Parathyroid adenoma (tissue), 2 donors: ENCODE measurements around the gene RNF167.
A peak's percentile ranks its signal among the peaks of the same experiment; 100 is the strongest.

Source experiments
- H2AFZ ChIP-seq: fragments of 300-600 bp; sonication (generic); one replicate; pipeline ENCODE4 v1.7.0; 2017; ENCODE audit warnings: antibody characterized with exemption, mild to moderate bottlenecking
- H3K27ac ChIP-seq: fragments of 300-600 bp; sonication (generic); one replicate; pipeline ENCODE4 v1.7.0; 2017
- H3K27me3 ChIP-seq: fragments of 300-600 bp; sonication (generic); one replicate; pipeline ENCODE4 v1.7.0; 2017; ENCODE audit warnings: low read length; ENCODE audit not compliant: control insufficient read depth, insufficient read depth
- H3K36me3 ChIP-seq: fragments of 300-600 bp; sonication (generic); one replicate; pipeline ENCODE4 v1.7.0; 2017; ENCODE audit warnings: low read length; ENCODE audit not compliant: control insufficient read depth, insufficient read depth
- H3K4me1 ChIP-seq: fragments of 300-600 bp; sonication (generic); one replicate; pipeline ENCODE4 v1.7.0; 2017; ENCODE audit warnings: control low read depth
- H3K4me2 ChIP-seq: fragments of 300-600 bp; sonication (generic); one replicate; pipeline ENCODE4 v1.7.0; 2017; ENCODE audit warnings: low read length
- H3K4me3 ChIP-seq: fragments of 300-600 bp; sonication (generic); one replicate; pipeline ENCODE4 v1.7.0; 2017; ENCODE audit warnings: low read depth, low read length
- H3K79me2 ChIP-seq: fragments of 300-600 bp; sonication (generic); one replicate; pipeline ENCODE4 v1.7.0; 2017; ENCODE audit warnings: control low read depth
- H3K9ac ChIP-seq: fragments of 300-600 bp; sonication (generic); one replicate; pipeline ENCODE4 v1.7.0; 2017; ENCODE audit warnings: mild to moderate bottlenecking
- H3K9me3 ChIP-seq: fragments of 300-600 bp; sonication (generic); one replicate; pipeline ENCODE4 v1.7.0; 2017; ENCODE audit warnings: low read length; ENCODE audit not compliant: control insufficient read depth
- TF ChIP-seq, protein P1 (sequence below): fragments of 300-600 bp; sonication (generic); IDR thresholded peaks from one replicate; pipeline ENCODE4 v1.7.0; 2017; ENCODE audit warnings: antibody characterized with exemption, mild to moderate bottlenecking
- donor health status: primary hyperparathyroidism.

RNF167 gene

GRCh38 chr17:4973256-4974114 lies 33.4 kb downstream of the RNF167 start:
- no peaks in the 10 kb centered on the region for H3K79me2 ChIP-seq
- H3K9me3 ChIP-seq, result no peaks in the 10 kb centered on the region
- no peak overlapping the region for H2AFZ ChIP-seq
- H3K27ac ChIP-seq, result no peak overlapping the region
- TF ChIP-seq, protein P1, sequence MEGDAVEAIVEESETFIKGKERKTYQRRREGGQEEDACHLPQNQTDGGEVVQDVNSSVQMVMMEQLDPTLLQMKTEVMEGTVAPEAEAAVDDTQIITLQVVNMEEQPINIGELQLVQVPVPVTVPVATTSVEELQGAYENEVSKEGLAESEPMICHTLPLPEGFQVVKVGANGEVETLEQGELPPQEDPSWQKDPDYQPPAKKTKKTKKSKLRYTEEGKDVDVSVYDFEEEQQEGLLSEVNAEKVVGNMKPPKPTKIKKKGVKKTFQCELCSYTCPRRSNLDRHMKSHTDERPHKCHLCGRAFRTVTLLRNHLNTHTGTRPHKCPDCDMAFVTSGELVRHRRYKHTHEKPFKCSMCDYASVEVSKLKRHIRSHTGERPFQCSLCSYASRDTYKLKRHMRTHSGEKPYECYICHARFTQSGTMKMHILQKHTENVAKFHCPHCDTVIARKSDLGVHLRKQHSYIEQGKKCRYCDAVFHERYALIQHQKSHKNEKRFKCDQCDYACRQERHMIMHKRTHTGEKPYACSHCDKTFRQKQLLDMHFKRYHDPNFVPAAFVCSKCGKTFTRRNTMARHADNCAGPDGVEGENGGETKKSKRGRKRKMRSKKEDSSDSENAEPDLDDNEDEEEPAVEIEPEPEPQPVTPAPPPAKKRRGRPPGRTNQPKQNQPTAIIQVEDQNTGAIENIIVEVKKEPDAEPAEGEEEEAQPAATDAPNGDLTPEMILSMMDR, result no peak
- no peak overlapping the region for H3K4me2 ChIP-seq
- peaks cover 6% of the 10 kb centered on the region for H3K4me1 ChIP-seq
- H3K27me3 ChIP-seq, result no peaks in the 10 kb centered on the region
- no peak overlapping the region for H3K4me3 ChIP-seq
- H3K36me3 ChIP-seq, result no peaks in the 10 kb centered on the region
- H3K9ac ChIP-seq, result no peak overlapping the region

- Histone ChIP-seq H3K27me3 (no peaks in the 10 kb centered on the region), H3K4me1 (no peaks in the 10 kb centered on the region), H3K9me3 (no peaks in the 10 kb centered on the region), H3K27ac (no peak overlapping the region), H2AFZ (no peak overlapping the region), H3K9ac (no peak overlapping the region), H3K36me3 (no peaks in the 10 kb centered on the region), H3K4me2 (no peak overlapping the region), H3K4me3 (no peak overlapping the region), H3K79me2 (peaks cover 4% of the 10 kb centered on the region)
- TF ChIP-seq, protein P1, result no peak
Observed at GRCh38 chr17:4974115-4974670, 34.1 kb downstream of the RNF167 start.

DNA sequence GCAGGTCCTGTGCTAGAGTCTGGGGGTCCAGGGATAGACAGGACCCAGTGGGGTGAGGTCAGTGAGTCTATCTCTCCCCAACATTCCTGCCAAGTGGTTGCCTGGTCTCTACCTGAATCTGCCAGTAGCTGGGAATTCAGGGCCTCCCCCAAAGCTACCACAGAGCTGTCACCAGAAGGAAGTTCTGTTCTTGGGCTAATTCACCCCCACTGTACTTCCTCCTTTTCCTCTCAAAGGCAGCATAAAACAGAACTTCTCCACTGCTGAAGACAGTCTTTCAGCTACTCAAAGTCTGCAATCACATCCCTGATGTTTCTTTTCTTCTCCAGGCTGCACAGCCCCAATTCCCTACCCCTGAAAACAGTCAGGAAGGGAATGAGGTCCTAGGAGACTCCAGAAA lies 38.7 kb downstream of the RNF167 start:
- Histone ChIP-seq H3K4me1 (no peaks in the 10 kb centered on the region), H3K27ac (no peak overlapping the region), H3K4me3 (no peak overlapping the region), H3K9me3 (no peaks in the 10 kb centered on the region), H3K4me2 (no peak overlapping the region), H2AFZ (no peak overlapping the region), H3K79me2 (peaks cover 8% of the 10 kb centered on the region), H3K27me3 (no peaks in the 10 kb centered on the region), H3K36me3 (no peaks in the 10 kb centered on the region), H3K9ac (no peak overlapping the region)
- TF ChIP-seq, protein P1, result no peak

- Histone ChIP-seq H3K36me3 (no peaks in the 10 kb centered on the region), H3K27me3 (no peaks in the 10 kb centered on the region), H3K9me3 (no peaks in the 10 kb centered on the region), H2AFZ (no peak overlapping the region), H3K79me2 (peaks cover 8% of the 10 kb centered on the region), H3K27ac (no peak overlapping the region), H3K4me1 (no peaks in the 10 kb centered on the region), H3K4me3 (no peak overlapping the region), H3K9ac (no peak overlapping the region), H3K4me2 (no peak overlapping the region)
- TF ChIP-seq, protein P1, result peak; percentile 75
Observed at GRCh38 chr17:4980644-4981216, 40.7 kb downstream of the RNF167 start.
